GM12892 (cell line): ENCODE results near the gene RBP5.

Source experiments
- POLR2A ChIP-seq: IDR thresholded peaks from 2 replicates; pipeline ENCODE4 v1.6.1; 2011; ENCODE audit warnings: low read depth, low read length, control low read depth
- POLR2AphosphoS5 ChIP-seq: IDR thresholded peaks from 2 replicates; pipeline ENCODE4 v1.6.1; 2011; ENCODE audit warnings: low read depth, low read length, control low read depth
- TAF1 ChIP-seq: IDR thresholded peaks from 2 replicates; pipeline ENCODE4 v1.6.1; 2011; ENCODE audit warnings: low read depth, mild to moderate bottlenecking, control low read depth, low read length, borderline replicate concordance

DNA sequence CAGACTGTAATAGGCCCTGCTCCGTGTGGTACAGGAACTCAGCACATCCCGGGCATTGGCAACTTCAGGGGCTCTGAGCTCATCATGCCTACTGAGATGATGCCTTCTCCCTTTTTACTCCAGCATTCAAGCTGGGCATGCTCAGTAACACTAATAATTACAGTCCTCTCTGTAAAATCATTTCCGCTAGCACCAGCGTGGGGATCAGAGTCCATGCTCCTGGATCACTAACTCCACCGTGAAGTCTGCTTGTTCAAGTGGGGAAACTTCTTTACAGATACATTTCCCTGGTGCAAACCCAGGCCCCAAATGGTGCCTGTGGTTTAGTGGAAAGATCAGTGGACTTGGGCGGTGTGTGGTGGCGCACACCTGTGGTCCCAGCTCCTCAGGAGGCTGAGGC lies 18.2 kb upstream of the RBP5 start:
- TF ChIP-seq POLR2A, result no peak
- no peak for TF ChIP-seq TAF1
- no peak for TF ChIP-seq POLR2AphosphoS5
